Measurements from ENCODE around the gene SHE.

Gene SHE

DNA sequence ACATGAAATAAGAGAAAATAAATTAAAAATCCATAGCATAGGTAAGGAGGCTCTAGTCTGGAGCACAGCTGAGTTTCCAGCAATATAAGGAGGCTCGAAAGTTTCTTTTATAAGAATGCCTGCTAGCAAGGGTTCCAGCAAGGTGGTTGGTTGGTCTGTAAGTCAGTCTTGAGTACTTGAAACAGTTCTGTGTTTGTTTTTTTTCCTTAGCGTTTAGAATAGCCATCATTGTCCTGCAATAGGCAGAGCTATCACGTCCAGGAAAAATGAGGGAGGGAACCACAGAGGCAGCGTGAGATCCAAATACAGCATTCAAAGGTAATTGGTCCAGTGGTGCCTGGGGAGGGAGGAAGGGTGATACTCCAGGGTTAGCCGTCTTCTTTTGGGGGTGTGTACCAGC, 47.9 kb upstream of the SHE start:
- H3K4me2 ChIP-seq (ENCODE audit: low read depth, low read length): no peak overlapping the region; the same call in 1 of the 2 replicates
- no peaks in the 10 kb centered on the region for H3K9me2 ChIP-seq (replicated peaks; ENCODE audit: insufficient read depth, low read length)
- H3K9ac ChIP-seq (ENCODE audit: low read length): no peak overlapping the region
- H3K27ac ChIP-seq (ENCODE audit: low read length): no peak overlapping the region
- H3K36me3 ChIP-seq (replicated peaks; ENCODE audit: insufficient read depth, low read length): peaks cover 38% of the 10 kb centered on the region
- H3K27me3 ChIP-seq (replicated peaks; ENCODE audit: insufficient read depth, low read length): no peaks in the 10 kb centered on the region
- peaks cover 19% of the 10 kb centered on the region for H3K4me1 ChIP-seq (ENCODE audit: low read length)
- H3K79me2 ChIP-seq (ENCODE audit: low read length): peaks cover 12% of the 10 kb centered on the region
- no peak overlapping the region for H3K4me3 ChIP-seq (ENCODE audit: low read length)
- H4K20me1 ChIP-seq (ENCODE audit: insufficient read depth, low read length): 0 out of 2 replicates have a peak, but pooled peaks cover 5% of the 10 kb centered on the region
- DNase-seq: no peak
- TF ChIP-seq EZH2 (optimal IDR thresholded peaks at IDR 0.05; ENCODE audit: low read depth, low read length): no peak
- TF ChIP-seq, protein P1, sequence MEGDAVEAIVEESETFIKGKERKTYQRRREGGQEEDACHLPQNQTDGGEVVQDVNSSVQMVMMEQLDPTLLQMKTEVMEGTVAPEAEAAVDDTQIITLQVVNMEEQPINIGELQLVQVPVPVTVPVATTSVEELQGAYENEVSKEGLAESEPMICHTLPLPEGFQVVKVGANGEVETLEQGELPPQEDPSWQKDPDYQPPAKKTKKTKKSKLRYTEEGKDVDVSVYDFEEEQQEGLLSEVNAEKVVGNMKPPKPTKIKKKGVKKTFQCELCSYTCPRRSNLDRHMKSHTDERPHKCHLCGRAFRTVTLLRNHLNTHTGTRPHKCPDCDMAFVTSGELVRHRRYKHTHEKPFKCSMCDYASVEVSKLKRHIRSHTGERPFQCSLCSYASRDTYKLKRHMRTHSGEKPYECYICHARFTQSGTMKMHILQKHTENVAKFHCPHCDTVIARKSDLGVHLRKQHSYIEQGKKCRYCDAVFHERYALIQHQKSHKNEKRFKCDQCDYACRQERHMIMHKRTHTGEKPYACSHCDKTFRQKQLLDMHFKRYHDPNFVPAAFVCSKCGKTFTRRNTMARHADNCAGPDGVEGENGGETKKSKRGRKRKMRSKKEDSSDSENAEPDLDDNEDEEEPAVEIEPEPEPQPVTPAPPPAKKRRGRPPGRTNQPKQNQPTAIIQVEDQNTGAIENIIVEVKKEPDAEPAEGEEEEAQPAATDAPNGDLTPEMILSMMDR (IDR thresholded peaks at IDR 0.05; ENCODE audit: low read length): no peak
- no peak for TF ChIP-seq EZH2phosphoT487 (IDR thresholded peaks at IDR 0.05; ENCODE audit: low read length)
- no peaks in the 10 kb centered on the region for H3K9me3 ChIP-seq (replicated peaks; ENCODE audit: insufficient read depth, low read length)
- peaks cover 10% of the 10 kb centered on the region; the same call in 1 of the 2 replicates for H3F3A ChIP-seq (ENCODE audit: insufficient read depth, low read length)
- no peak overlapping the region for H2AFZ ChIP-seq (ENCODE audit: low read length)

DNA sequence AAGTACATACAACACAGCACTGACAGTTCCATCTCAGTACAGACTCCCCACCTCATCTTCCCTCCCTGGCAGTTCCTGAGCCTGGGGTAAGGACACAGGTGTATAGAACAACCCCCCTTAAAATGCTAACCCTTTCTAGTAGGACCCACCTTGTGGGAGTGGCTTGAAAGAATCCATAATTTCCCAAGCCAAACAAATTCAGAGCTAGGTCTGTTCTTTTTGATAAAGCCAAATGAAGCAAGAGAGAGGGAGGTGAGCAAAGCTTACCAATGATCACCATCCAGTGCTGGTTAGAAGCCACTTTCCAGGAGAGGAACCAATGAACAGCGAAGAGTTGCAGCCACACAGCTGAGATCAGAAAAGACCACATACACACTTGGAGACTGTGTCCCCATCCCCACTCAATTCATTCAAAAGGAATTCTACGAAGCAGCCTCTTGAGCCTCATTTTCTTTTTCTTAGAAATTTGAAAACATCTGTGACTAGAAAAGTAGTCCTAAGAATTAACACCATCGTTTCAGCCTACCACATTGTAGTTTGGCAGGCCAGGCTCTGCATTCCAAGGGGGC, 47.1 kb upstream of the SHE start:
- Histone ChIP-seq H3K79me2 (ENCODE audit: low read length) (peaks cover 4% of the 10 kb centered on the region; the same call in 1 of the 2 replicates), H3K4me1 (ENCODE audit: low read length) (peaks cover 19% of the 10 kb centered on the region), H3K36me3 (replicated peaks; ENCODE audit: insufficient read depth, low read length) (peaks cover 30% of the 10 kb centered on the region), H2AFZ (ENCODE audit: low read length) (no peak overlapping the region), H3K9me3 (replicated peaks; ENCODE audit: insufficient read depth, low read length) (no peaks in the 10 kb centered on the region), H3K9ac (ENCODE audit: low read length) (no peak overlapping the region), H3K9me2 (replicated peaks; ENCODE audit: insufficient read depth, low read length) (no peaks in the 10 kb centered on the region), H3K27ac (ENCODE audit: low read length) (no peak overlapping the region), H3K4me2 (ENCODE audit: low read depth, low read length) (no peak overlapping the region), H3F3A (ENCODE audit: insufficient read depth, low read length) (peaks cover 10% of the 10 kb centered on the region; the same call in 1 of the 2 replicates), H3K27me3 (replicated peaks; ENCODE audit: insufficient read depth, low read length) (no peaks in the 10 kb centered on the region), H3K4me3 (ENCODE audit: low read length) (no peak overlapping the region), H4K20me1 (ENCODE audit: insufficient read depth, low read length) (0 out of 2 replicates have a peak, but pooled peaks cover 5% of the 10 kb centered on the region)
- TF ChIP-seq, protein P1 (IDR thresholded peaks at IDR 0.05; ENCODE audit: low read length): no peak
- TF ChIP-seq EZH2phosphoT487 (IDR thresholded peaks at IDR 0.05; ENCODE audit: low read length) (no peak), EZH2 (optimal IDR thresholded peaks at IDR 0.05; ENCODE audit: low read depth, low read length) (no peak)
- DNase-seq: no peak

DNA sequence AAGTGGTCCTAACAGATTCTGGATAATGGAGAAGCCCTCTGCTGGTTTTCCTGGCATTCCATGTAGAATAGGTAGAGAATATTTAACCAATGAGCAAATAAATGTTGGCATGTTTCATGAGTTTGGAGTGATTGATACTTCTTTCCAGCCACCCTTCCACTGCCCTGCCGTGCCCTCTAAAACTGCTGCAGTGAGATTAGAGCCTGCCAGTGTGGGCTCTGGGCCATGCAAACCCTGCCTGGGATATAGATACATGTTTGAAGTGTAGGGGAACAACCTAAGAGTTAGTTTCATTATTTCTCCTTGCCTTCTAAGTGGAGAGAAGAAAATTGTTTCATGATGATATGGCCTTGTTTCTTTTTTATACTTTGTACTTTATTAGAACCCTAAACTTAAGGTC, 45.8 kb upstream of the SHE start:
- H3K27ac ChIP-seq (ENCODE audit: low read length): no peak overlapping the region
- no peak overlapping the region for H3K9ac ChIP-seq (ENCODE audit: low read length)
- H2AFZ ChIP-seq (ENCODE audit: low read length): no peak overlapping the region
- peaks cover 21% of the 10 kb centered on the region for H3K36me3 ChIP-seq (replicated peaks; ENCODE audit: insufficient read depth, low read length)
- 0 out of 2 replicates have a peak, but pooled peaks cover 5% of the 10 kb centered on the region for H4K20me1 ChIP-seq (ENCODE audit: insufficient read depth, low read length)
- DNase-seq: no peak
- no peak overlapping the region for H3K4me3 ChIP-seq (ENCODE audit: low read length)
- H3K27me3 ChIP-seq (replicated peaks; ENCODE audit: insufficient read depth, low read length): no peaks in the 10 kb centered on the region
- H3K9me2 ChIP-seq (replicated peaks; ENCODE audit: insufficient read depth, low read length): no peaks in the 10 kb centered on the region
- peaks cover 7% of the 10 kb centered on the region; the same call in 1 of the 2 replicates for H3F3A ChIP-seq (ENCODE audit: insufficient read depth, low read length)
- peaks cover 19% of the 10 kb centered on the region for H3K4me1 ChIP-seq (ENCODE audit: low read length)
- no peaks in the 10 kb centered on the region for H3K79me2 ChIP-seq (ENCODE audit: low read length)
- no peak overlapping the region for H3K4me2 ChIP-seq (ENCODE audit: low read depth, low read length)
- H3K9me3 ChIP-seq (replicated peaks; ENCODE audit: insufficient read depth, low read length): no peaks in the 10 kb centered on the region
- TF ChIP-seq EZH2 (optimal IDR thresholded peaks at IDR 0.05; ENCODE audit: low read depth, low read length) (no peak), EZH2phosphoT487 (IDR thresholded peaks at IDR 0.05; ENCODE audit: low read length) (no peak)
